Measurements from ENCODE around the gene EXOC1.

Gene EXOC1

GRCh38 chr4:55866290-55866907 is 13.0 kb downstream of the EXOC1 start:
- no peak overlapping the region for H3K4me3 ChIP-seq (replicated peaks; ENCODE audit: low read depth, low read length)
- DNase-seq (ENCODE audit: extremely low read depth, insufficient read length), result peak; percentile 23
- TF ChIP-seq CTCF (IDR thresholded peaks at IDR 0.05; ENCODE audit: insufficient read depth, low read length, poor library complexity, severe bottlenecking), result no peak
- H3K36me3 ChIP-seq (ENCODE audit: control insufficient read depth, insufficient read depth, low read length), result peaks cover 1% of the 10 kb centered on the region; the same call in 1 of the 2 replicates
- H3K27me3 ChIP-seq (replicated peaks; ENCODE audit: control insufficient read depth, insufficient read depth, low read length), result no peaks in the 10 kb centered on the region

- Histone ChIP-seq H3K36me3 (ENCODE audit: control insufficient read depth, insufficient read depth, low read length) (peaks cover 1% of the 10 kb centered on the region; the same call in 1 of the 2 replicates), H3K4me3 (replicated peaks; ENCODE audit: low read depth, low read length) (no peak overlapping the region), H3K27me3 (replicated peaks; ENCODE audit: control insufficient read depth, insufficient read depth, low read length) (no peaks in the 10 kb centered on the region)
- DNase-seq (ENCODE audit: extremely low read depth, insufficient read length), result peak; percentile 25
- peak; percentile 76 for TF ChIP-seq CTCF (IDR thresholded peaks at IDR 0.05; ENCODE audit: insufficient read depth, low read length, poor library complexity, severe bottlenecking)
These were observed 13.6 kb downstream of the EXOC1 start for GRCh38 chr4:55866973-55867574.

- H3K36me3 ChIP-seq (ENCODE audit: control insufficient read depth, insufficient read depth, low read length), result peaks cover 1% of the 10 kb centered on the region; the same call in 1 of the 2 replicates
- no peaks in the 10 kb centered on the region for H3K27me3 ChIP-seq (replicated peaks; ENCODE audit: control insufficient read depth, insufficient read depth, low read length)
- no peak for TF ChIP-seq CTCF (IDR thresholded peaks at IDR 0.05; ENCODE audit: insufficient read depth, low read length, poor library complexity, severe bottlenecking)
- DNase-seq (ENCODE audit: extremely low read depth, insufficient read length), result no peak
- no peak overlapping the region for H3K4me3 ChIP-seq (replicated peaks; ENCODE audit: low read depth, low read length)
These were observed 15.2 kb downstream of the EXOC1 start for GRCh38 chr4:55868581-55869090.

GRCh38 chr4:55871299-55871800 is 17.9 kb downstream of the EXOC1 start:
- H3K4me3 ChIP-seq (replicated peaks; ENCODE audit: low read depth, low read length), result no peak overlapping the region
- no peak for TF ChIP-seq CTCF (IDR thresholded peaks at IDR 0.05; ENCODE audit: insufficient read depth, low read length, poor library complexity, severe bottlenecking)
- H3K36me3 ChIP-seq (ENCODE audit: control insufficient read depth, insufficient read depth, low read length), result peaks cover 1% of the 10 kb centered on the region; the same call in 1 of the 2 replicates
- no peak for DNase-seq (ENCODE audit: extremely low read depth, insufficient read length)
- no peaks in the 10 kb centered on the region for H3K27me3 ChIP-seq (replicated peaks; ENCODE audit: control insufficient read depth, insufficient read depth, low read length)

- no peak for DNase-seq (ENCODE audit: extremely low read depth, insufficient read length)
- Histone ChIP-seq H3K4me3 (replicated peaks; ENCODE audit: low read depth, low read length) (no peak overlapping the region), H3K27me3 (replicated peaks; ENCODE audit: control insufficient read depth, insufficient read depth, low read length) (no peaks in the 10 kb centered on the region), H3K36me3 (ENCODE audit: control insufficient read depth, insufficient read depth, low read length) (peaks cover 7% of the 10 kb centered on the region)
- no peak for TF ChIP-seq CTCF (IDR thresholded peaks at IDR 0.05; ENCODE audit: insufficient read depth, low read length, poor library complexity, severe bottlenecking)
These were observed 21.4 kb downstream of the EXOC1 start for GRCh38 chr4:55874831-55875230.

Data from GM06990 (cell line).